ENCODE measurements around the gene RNF26. TPM values are rescaled to one million over a fixed set of nuclear protein-coding genes. Genes with fewer than 3 reads are reported as not detected.

The RNF26 gene
- total and polyA plus RNA-seq, 2 donors (not counting 1 experiment from before 2014, with no cell fraction given), result 7.1 to 22.9 TPM

DNA sequence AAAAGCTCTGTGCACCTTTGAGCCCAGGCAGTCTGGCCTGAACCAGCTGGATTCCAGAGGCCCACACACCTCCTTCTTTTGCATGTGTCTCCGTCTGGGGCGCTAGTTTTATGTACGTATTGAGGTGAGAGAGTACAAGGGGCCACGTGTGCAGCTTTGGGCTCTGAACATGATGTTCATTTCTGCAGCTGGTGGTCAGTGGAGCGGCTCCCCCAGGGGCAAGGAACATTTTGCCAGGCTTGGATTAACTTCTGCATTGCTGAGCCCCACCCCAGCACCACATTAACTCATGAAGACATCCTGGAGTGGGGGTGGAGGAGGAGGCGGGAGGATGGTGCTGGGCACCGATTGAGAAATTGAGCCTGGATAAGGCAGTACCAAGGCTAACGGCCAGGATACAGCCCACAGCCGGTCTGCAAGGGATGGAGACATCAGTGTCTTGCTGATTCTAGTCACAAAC is 33.4 kb downstream of the RNF26 start:
- Histone ChIP-seq H4K20me1 (ENCODE audit: control insufficient read depth, extremely low read depth, insufficient read depth, low read length) (no peaks in the 10 kb centered on the region), H3K27ac (ENCODE audit: insufficient read depth, low read length) (no peak overlapping the region), H2AFZ (ENCODE audit: low read length) (no peak overlapping the region), H3K4me2 (ENCODE audit: extremely low read depth, insufficient read depth, low read length) (no peak overlapping the region), H3K9ac (ENCODE audit: insufficient read depth, low read length) (no peak overlapping the region), H3K27me3 (ENCODE audit: control insufficient read depth, insufficient read depth, low read length) (peaks cover 8% of the 10 kb centered on the region), H3K79me2 (ENCODE audit: control insufficient read depth, insufficient read depth, low read length) (no peaks in the 10 kb centered on the region), H3K9me3 (ENCODE audit: control insufficient read depth, insufficient read depth, low read depth, low read length) (no peaks in the 10 kb centered on the region), H3K4me3 (replicated peaks in 1 of 4; ENCODE audit: control extremely low read depth in 1 of 4, insufficient read depth in 1 of 4, low read depth in 3 of 4, low read length in 4 of 4) (no peak overlapping the region), H3K36me3 (ENCODE audit: control insufficient read depth, insufficient read depth, low read length) (no peaks in the 10 kb centered on the region), H3K4me1 (ENCODE audit: control insufficient read depth, extremely low read depth, insufficient read depth, low read length) (peaks cover 22% of the 10 kb centered on the region)
- TF ChIP-seq EZH2 (IDR thresholded peaks at IDR 0.05; ENCODE audit: low read length, missing control alignments), result no peak
- TF ChIP-seq CTCF (conservative IDR thresholded peaks at IDR 0.05 in 1 of 2, IDR thresholded peaks at IDR 0.05 in 1 of 2; ENCODE audit: low read depth in 1 of 2, low read length in 2 of 2), result no peak
- no peak for DNase-seq (ENCODE audit: low read depth in 2 of 2)

- Histone ChIP-seq H3K27ac (ENCODE audit: insufficient read depth, low read length) (no peak overlapping the region), H3K4me3 (replicated peaks in 1 of 4; ENCODE audit: control extremely low read depth in 1 of 4, insufficient read depth in 1 of 4, low read depth in 3 of 4, low read length in 4 of 4) (no peak overlapping the region)
Observed at GRCh38 chr11:119368121-119369034, 34.1 kb downstream of the RNF26 start.

More at GRCh38 chr11:119368121-119369034, 34.1 kb downstream of the RNF26 start:
- Histone ChIP-seq H3K9ac (ENCODE audit: insufficient read depth, low read length) (no peak overlapping the region), H3K79me2 (ENCODE audit: control insufficient read depth, insufficient read depth, low read length) (no peaks in the 10 kb centered on the region), H3K36me3 (ENCODE audit: control insufficient read depth, insufficient read depth, low read length) (no peaks in the 10 kb centered on the region), H3K27me3 (ENCODE audit: control insufficient read depth, insufficient read depth, low read length) (peaks cover 8% of the 10 kb centered on the region), H3K9me3 (ENCODE audit: control insufficient read depth, insufficient read depth, low read depth, low read length) (no peaks in the 10 kb centered on the region), H3K4me1 (ENCODE audit: control insufficient read depth, extremely low read depth, insufficient read depth, low read length) (peaks cover 22% of the 10 kb centered on the region), H4K20me1 (ENCODE audit: control insufficient read depth, extremely low read depth, insufficient read depth, low read length) (no peaks in the 10 kb centered on the region), H2AFZ (ENCODE audit: low read length) (no peak overlapping the region), H3K4me2 (ENCODE audit: extremely low read depth, insufficient read depth, low read length) (no peak overlapping the region)
- peak; percentile 23 to 59 for DNase-seq (ENCODE audit: low read depth in 2 of 2)
- TF ChIP-seq EZH2 (IDR thresholded peaks at IDR 0.05; ENCODE audit: low read length, missing control alignments) (no peak), CTCF (conservative IDR thresholded peaks at IDR 0.05 in 1 of 2, IDR thresholded peaks at IDR 0.05 in 1 of 2; ENCODE audit: low read depth in 1 of 2, low read length in 2 of 2) (no peak)

All from fibroblast of lung (primary cell).